GM19035 (cell line): ENCODE measurements around the gene RBM15.

Source experiments
- ATAC-seq: cut with Tn5 transposase; IDR thresholded peaks from one replicate; pipeline ENCODE4 v1.9.1; 2021; ENCODE audit not compliant: unreplicated experiment

Gene RBM15

DNA sequence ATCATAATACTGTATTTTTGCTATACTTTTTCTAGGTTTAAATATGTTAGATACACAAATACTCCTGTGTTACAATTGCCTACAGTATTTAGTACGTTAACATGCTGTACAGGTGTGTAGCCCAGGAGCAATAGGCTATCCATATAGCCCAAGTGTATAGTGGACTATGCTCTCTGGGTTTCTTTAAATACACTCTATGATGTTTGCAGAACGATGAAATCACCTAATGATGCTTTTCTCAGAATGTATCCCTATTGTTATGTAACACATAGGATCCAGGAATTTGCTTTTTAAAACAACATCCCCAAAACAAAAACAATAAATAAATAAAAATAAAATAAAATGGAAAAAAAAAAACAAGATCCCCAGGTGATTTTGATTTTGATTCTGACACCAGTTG, 18.1 kb upstream of the RBM15 start:
- ATAC-seq: no peak

GRCh38 chr1:110321846-110322245, 17.3 kb upstream of the RBM15 start:
- no peak for ATAC-seq

GRCh38 chr1:110324667-110325066, 14.5 kb upstream of the RBM15 start:
- no peak for ATAC-seq

DNA sequence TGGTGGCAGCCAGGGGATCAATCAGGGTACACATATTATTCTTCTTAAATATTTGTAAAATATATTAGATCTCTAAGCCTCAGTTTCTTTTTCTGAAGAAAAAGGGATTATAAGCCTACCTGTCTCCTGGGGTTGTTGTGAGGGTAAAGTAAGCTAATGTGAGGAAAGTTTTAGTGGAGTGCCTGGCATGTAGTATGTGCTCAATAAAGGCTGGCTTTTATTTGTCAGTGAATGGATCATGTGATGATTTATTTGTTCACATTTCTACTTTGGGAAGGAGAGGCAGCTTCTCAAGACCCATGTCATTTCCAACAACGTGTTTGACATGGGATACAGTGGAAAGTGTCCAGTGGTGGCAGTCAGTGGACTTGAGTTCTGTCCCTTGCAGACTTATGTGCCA, 12.4 kb upstream of the RBM15 start:
- ATAC-seq: no peak

- no peak for ATAC-seq
Measured at GRCh38 chr1:110328274-110328673, 10.9 kb upstream of the RBM15 start.

DNA sequence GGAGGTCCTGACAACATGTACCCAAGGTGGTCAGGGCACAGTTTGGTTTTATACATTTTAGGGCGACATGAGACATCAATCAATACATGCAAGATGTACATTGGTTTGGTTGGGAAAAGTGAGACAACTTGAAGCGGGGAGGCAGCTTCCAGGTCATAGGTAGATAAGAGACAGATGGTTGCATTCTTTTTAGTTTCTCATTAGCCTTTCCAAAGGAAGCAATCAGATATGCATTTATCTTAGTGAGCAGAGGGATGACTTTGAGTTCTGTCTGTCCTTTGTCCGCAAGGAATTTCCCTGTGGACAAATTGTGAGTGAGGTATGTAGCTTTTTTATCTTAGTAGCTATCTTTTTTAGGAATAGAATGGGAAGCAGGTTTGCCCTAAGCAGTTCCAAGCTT, 10.5 kb upstream of the RBM15 start:
- ATAC-seq: no peak

GRCh38 chr1:110335265-110335664, 3.9 kb upstream of the RBM15 start:
- no peak for ATAC-seq

- no peak for ATAC-seq
Measured at GRCh38 chr1:110336300-110337039, 2.7 kb upstream of the RBM15 start.

- ATAC-seq: no peak
Measured at GRCh38 chr1:110337704-110338308, 1.4 kb upstream of the RBM15 start.

GRCh38 chr1:110338309-110338885, 780 bp upstream of the RBM15 start:
- ATAC-seq: peak; percentile 66

DNA sequence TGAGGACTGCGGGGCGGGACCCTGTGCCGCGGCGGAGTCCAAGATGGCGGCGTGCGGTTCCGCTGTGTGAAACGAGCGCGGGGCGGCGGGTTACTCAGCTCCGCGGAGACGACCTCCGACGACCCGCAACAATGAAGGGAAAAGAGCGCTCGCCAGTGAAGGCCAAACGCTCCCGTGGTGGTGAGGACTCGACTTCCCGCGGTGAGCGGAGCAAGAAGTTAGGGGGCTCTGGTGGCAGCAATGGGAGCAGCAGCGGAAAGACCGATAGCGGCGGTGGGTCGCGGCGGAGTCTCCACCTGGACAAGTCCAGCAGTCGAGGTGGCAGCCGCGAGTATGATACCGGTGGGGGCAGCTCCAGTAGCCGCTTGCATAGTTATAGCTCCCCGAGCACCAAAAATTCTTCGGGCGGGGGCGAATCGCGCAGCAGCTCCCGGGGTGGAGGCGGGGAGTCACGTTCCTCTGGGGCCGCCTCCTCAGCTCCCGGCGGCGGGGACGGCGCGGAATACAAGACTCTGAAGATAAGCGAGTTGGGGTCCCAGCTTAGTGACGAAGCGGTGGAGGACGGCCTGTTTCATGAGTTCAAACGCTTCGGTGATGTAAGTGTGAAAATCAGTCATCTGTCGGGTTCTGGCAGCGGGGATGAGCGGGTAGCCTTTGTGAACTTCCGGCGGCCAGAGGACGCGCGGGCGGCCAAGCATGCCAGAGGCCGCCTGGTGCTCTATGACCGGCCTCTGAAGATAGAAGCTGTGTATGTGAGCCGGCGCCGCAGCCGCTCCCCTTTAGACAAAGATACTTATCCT, 430 bp downstream of the RBM15 start:
- peak; percentile 0 for ATAC-seq

DNA sequence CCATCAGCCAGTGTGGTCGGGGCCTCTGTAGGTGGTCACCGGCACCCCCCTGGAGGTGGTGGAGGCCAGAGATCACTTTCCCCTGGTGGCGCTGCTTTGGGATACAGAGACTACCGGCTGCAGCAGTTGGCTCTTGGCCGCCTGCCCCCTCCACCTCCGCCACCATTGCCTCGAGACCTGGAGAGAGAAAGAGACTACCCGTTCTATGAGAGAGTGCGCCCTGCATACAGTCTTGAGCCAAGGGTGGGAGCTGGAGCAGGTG, 961 bp downstream of the RBM15 start:
- no peak for ATAC-seq

- no peak for ATAC-seq
Measured at GRCh38 chr1:110341146-110341871, 2.1 kb downstream of the RBM15 start.

DNA sequence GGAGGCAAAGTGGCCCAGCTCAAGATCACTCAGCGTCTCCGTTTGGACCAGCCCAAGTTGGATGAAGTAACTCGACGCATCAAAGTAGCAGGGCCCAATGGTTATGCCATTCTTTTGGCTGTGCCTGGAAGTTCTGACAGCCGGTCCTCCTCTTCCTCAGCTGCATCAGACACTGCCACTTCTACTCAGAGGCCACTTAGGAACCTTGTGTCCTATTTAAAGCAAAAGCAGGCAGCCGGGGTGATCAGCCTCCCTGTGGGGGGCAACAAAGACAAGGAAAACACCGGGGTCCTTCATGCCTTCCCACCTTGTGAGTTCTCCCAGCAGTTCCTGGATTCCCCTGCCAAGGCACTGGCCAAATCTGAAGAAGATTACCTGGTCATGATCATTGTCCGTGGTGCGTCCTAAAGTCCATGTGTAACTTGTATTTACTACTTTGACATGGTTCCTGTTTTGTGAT, 2.7 kb downstream of the RBM15 start:
- no peak for ATAC-seq

DNA sequence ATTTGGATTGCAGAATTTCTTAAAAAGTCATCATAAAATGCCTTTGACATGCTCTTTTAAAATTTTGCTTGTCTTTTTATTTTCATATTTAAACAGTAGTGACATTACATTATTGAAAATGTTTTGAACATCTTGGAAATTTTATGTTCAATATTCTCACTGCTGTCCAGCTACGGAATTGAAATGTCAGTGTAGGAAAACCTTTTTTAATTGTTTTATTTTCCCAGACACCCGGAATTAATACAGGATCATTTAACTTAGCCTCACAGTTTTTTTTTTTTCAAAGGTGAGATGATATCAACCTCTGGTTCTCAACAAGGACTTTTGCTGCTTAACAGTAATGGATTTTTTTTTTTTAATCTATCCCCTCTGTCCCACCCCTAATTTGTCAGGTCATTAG, 4.1 kb downstream of the RBM15 start:
- no peak for ATAC-seq

- ATAC-seq: no peak
Measured at GRCh38 chr1:110344152-110344551, 5.0 kb downstream of the RBM15 start.

DNA sequence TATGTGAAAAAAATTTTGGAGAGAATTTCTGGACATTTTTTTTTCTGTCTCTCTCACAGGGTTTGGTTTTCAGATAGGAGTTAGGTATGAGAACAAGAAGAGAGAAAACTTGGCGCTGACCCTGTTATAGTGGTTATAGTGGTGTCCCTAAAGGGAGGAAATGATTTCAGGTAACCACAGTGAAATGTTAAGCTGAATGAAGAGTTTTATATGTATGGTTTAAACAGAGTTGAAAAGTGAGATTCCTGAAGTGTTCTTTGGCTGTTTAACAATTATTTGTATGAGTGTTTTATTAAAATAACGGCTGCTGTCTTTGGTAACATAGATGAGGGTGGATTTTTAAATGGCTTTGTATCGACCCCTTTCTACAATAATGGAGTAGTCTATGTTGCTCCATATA, 6.3 kb downstream of the RBM15 start:
- ATAC-seq: no peak

DNA sequence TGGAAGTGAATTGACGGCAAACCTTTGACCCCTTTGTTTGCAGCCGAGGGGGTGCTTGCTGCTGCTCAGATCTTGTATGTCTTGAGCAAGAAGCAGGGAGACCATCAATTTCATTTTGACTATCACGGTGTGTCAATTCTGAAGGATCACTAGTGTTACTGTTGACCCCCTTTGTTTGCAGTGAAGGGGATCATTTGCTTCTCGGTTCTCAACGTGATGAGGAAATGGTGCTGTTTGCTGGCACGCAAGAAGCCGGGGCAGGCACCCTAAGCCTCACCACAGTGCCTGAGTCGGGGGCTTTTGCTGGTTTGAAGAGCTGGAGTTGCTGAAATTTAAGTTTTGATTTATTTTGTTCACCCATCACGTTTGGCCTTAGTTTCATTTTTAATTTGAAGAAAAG, 7.5 kb downstream of the RBM15 start:
- no peak for ATAC-seq

GRCh38 chr1:110347182-110347893, 8.2 kb downstream of the RBM15 start:
- ATAC-seq: no peak

DNA sequence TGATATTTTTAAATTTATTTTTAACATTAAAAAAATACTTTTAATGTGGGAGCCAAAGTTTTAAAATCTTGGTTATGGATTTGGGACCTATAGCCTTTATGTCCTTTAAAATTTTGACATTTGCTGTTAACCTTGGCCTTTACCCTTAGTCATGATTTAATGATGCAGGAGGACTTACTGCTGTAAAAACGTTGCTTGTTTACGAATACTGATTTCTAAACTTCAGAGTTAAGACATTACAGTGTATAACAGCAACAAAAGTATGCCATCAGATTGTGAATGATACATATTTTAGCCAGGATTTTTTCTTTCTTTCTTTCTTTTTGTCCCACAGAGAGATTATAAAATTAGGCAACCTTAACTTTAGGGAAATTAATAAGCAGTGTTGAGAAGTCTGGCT, 8.9 kb downstream of the RBM15 start:
- no peak for ATAC-seq

DNA sequence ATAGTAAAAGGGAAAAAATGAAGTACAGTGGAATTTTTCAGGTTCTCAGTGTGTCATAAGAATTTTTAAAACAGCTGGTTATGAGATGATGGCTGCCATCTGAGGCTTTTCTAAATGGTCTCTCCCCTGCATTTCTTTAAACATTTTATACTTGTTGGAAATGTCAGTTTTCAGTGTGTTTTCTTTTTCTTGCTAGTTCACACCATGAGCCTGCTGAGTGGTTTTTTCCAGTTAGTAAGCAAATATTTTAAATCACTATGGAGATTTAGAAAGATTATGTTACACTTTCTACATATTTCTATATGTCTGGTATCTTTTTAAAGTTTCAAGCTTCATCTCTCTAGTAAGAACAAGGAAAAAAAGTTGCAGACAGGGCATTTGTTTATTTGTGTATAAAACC, 9.6 kb downstream of the RBM15 start:
- no peak for ATAC-seq
